GM23338 (cell line): ENCODE measurements around the gene TEX54. TPM values are rescaled to one million over a fixed set of nuclear protein-coding genes. Genes with fewer than 3 reads are reported as not detected.

Experiments
- ATAC-seq: fragments of 200-7000 bp; cut with Tn5 transposase; 3 replicates; pipeline ENCODE4 v1.9.1; 2020
- DNase-seq: peaks from one replicate; pipeline ENCODE4 v3.0.0-alpha.2; 2015; ENCODE audit warnings: low spot score
- H2AFZ ChIP-seq: fragments of 200-600 bp; sonication (generic); 2 replicates; pipeline ENCODE4 v1.8.0; 2016; ENCODE audit warnings: antibody characterized with exemption, mild to moderate bottlenecking, moderate library complexity
- H3F3A ChIP-seq: fragments of 200-600 bp; sonication (generic); replicated peaks from 2 replicates; pipeline ENCODE4 v1.8.0; 2017; ENCODE audit warnings: antibody characterized with exemption, mixed run types, low read depth
- H3K27ac ChIP-seq: fragments of 200-600 bp; sonication (generic); 2 replicates; pipeline ENCODE4 v1.6.1; 2016; ENCODE audit warnings: low read depth
- H3K27me3 ChIP-seq: fragments of 200-600 bp; sonication (generic); 2 replicates; pipeline ENCODE4 v1.8.0; 2016; ENCODE audit warnings: mild to moderate bottlenecking, mixed run types, moderate library complexity; ENCODE audit not compliant: insufficient read depth
- H3K36me3 ChIP-seq: fragments of 200-600 bp; sonication (generic); 2 replicates; pipeline ENCODE4 v1.8.0; 2016; ENCODE audit warnings: mild to moderate bottlenecking; ENCODE audit not compliant: insufficient read depth
- H3K4me1 ChIP-seq: fragments of 200-600 bp; sonication (generic); 2 replicates; pipeline ENCODE4 v1.8.0; 2016; ENCODE audit warnings: mild to moderate bottlenecking, moderate library complexity; ENCODE audit not compliant: insufficient read depth
- H3K4me2 ChIP-seq: fragments of 200-600 bp; sonication (generic); 2 replicates; pipeline ENCODE4 v1.7.1; 2017; ENCODE audit warnings: mixed run types
- H3K4me3 ChIP-seq: fragments of 200-600 bp; sonication (generic); 2 replicates; pipeline ENCODE4 v1.6.1; 2016; ENCODE audit warnings: mixed run types
- H3K79me2 ChIP-seq: fragments of 200-600 bp; sonication (generic); replicated peaks from 2 replicates; pipeline ENCODE4 v1.8.0; 2017; ENCODE audit warnings: mild to moderate bottlenecking; ENCODE audit not compliant: insufficient read depth
- H3K9me2 ChIP-seq: fragments of 200-600 bp; sonication (generic); 2 replicates; pipeline ENCODE4 v1.8.0; 2017; ENCODE audit not compliant: insufficient read depth
- H4K20me1 ChIP-seq: fragments of 200-600 bp; sonication (generic); replicated peaks from 2 replicates; pipeline ENCODE4 v1.8.0; 2017; ENCODE audit warnings: mild to moderate bottlenecking; ENCODE audit not compliant: insufficient read depth
- H3K27ac Mint-ChIP-seq: 2 replicates; pipeline ENCODE4 v1.8.0; 2020; ENCODE audit warnings: inconsistent platforms, mild to moderate bottlenecking, moderate library complexity, mixed read lengths
- H3K27me3 Mint-ChIP-seq: 3 replicates; pipeline ENCODE4 v1.8.0; 2022; ENCODE audit warnings: low read depth, mild to moderate bottlenecking, moderate library complexity, mixed read lengths, inconsistent platforms; ENCODE audit not compliant: insufficient read depth, poor library complexity
- H3K36me3 Mint-ChIP-seq: 3 replicates; pipeline ENCODE4 v1.8.0; 2021; ENCODE audit warnings: low read depth, mild to moderate bottlenecking, inconsistent platforms, moderate library complexity, mixed read lengths
- H3K4me1 Mint-ChIP-seq: 3 replicates; pipeline ENCODE4 v1.8.0; 2020; ENCODE audit warnings: mild to moderate bottlenecking, inconsistent platforms, mixed read lengths
- H3K4me3 Mint-ChIP-seq: 3 replicates; pipeline ENCODE4 v1.8.0; 2021; ENCODE audit warnings: moderate library complexity, mild to moderate bottlenecking, inconsistent platforms, mixed read lengths
- H3K9me3 Mint-ChIP-seq: 3 replicates; pipeline ENCODE4 v1.8.0; 2020; ENCODE audit warnings: moderate library complexity, mild to moderate bottlenecking, inconsistent platforms, mixed read lengths
- CREB1 ChIP-seq: fragments of 250-450 bp; sonication (Bioruptor Pico); IDR thresholded peaks from 2 replicates; pipeline ENCODE4 v1.5.0; 2020; ENCODE audit warnings: low read depth, mild to moderate bottlenecking, moderate library complexity
- CTCF ChIP-seq, 2 experiments: fragments of 200-600 bp in 1 of 2; sonication (generic) in 1 of 2; conservative IDR thresholded peaks; 2 replicates each; pipeline versions ENCODE4 v1.5.1 to v1.6.1; 2016 to 2017; ENCODE audit warnings: antibody characterized with exemption in 2 of 2, low read depth in 2 of 2, mild to moderate bottlenecking in 2 of 2, moderate library complexity in 1 of 2
- EZH2 ChIP-seq: fragments of 200-600 bp; sonication (generic); IDR thresholded peaks from one replicate; pipeline ENCODE4 v1.8.0; 2017; ENCODE audit warnings: antibody characterized with exemption, mild to moderate bottlenecking, low read depth; ENCODE audit not compliant: unreplicated experiment
- EZH2phosphoT487 ChIP-seq: fragments of 200-600 bp; sonication (generic); IDR thresholded peaks from one replicate; pipeline ENCODE4 v1.8.1; 2018; ENCODE audit warnings: antibody characterized with exemption; ENCODE audit not compliant: unreplicated experiment
- JUNB ChIP-seq: IDR thresholded peaks from one replicate; pipeline ENCODE4 v1.6.1; 2016; ENCODE audit warnings: antibody characterized with exemption; ENCODE audit not compliant: unreplicated experiment
- NANOG ChIP-seq: IDR thresholded peaks from 2 replicates; pipeline ENCODE4 v1.6.1; 2016; ENCODE audit warnings: antibody characterized with exemption, borderline replicate concordance
- POLR2AphosphoS5 ChIP-seq: IDR thresholded peaks from 2 replicates; pipeline ENCODE4 v1.6.1; 2016; ENCODE audit warnings: antibody characterized with exemption, low read depth
- STAT1 ChIP-seq: IDR thresholded peaks from one replicate; pipeline ENCODE4 v1.6.1; 2016; ENCODE audit warnings: antibody characterized with exemption; ENCODE audit not compliant: unreplicated experiment
- ZNF114 ChIP-seq: fragments of 250-450 bp; sonication (Bioruptor Pico); IDR thresholded peaks from 2 replicates; pipeline ENCODE4 v1.5.0; 2020; ENCODE audit warnings: mild to moderate bottlenecking, moderate library complexity
- ZNF331 ChIP-seq: fragments of 250-450 bp; sonication (Bioruptor Pico); IDR thresholded peaks from 2 replicates; pipeline ENCODE4 v1.5.0; 2020; ENCODE audit warnings: low read depth, mild to moderate bottlenecking, moderate library complexity
- polyA plus RNA-seq: library from polyadenylated mRNA; unstranded; fragments of >200 nt; fragmentation: Nextera tagmentation; extraction: Ambion mirVana; gene quantifications from 2 replicates; pipeline ENCODE4 v1.2.1, GENCODE V29; 2016
- total RNA-seq: library from RNA; depleted of rRNA; stranded (reverse); fragments of >200 nt; shearing (Covaris generic); gene quantifications from 2 replicates; pipeline ENCODE4 v1.2.3, GENCODE V29; 2014
- TF ChIP-seq, protein P1 (sequence below): fragments of 250-450 bp; sonication (Bioruptor Pico); IDR thresholded peaks from 2 replicates; pipeline ENCODE4 v1.5.0; 2020; ENCODE audit warnings: mild to moderate bottlenecking, moderate library complexity
- TF ChIP-seq, protein P2 (sequence below): IDR thresholded peaks from one replicate; pipeline ENCODE4 v1.6.1; 2018; ENCODE audit warnings: antibody characterized with exemption; ENCODE audit not compliant: unreplicated experiment
- TF ChIP-seq, protein P3 (sequence below): IDR thresholded peaks from 2 replicates; pipeline ENCODE4 v1.6.1; 2016; ENCODE audit warnings: antibody characterized with exemption

The TEX54 gene
- total and polyA plus RNA-seq, 2 experiments from 2014 or later = 1.9 TPM; not detected in 1

GRCh38 chr11:62852523-62853188 is 20.0 kb upstream of the TEX54 start:
- no peak for ATAC-seq
- Histone ChIP-seq H3K4me3 (peak overlapping the region; percentile 100), H3K79me2 (peaks cover 51% of the 10 kb centered on the region), H4K20me1 (peaks cover 21% of the 10 kb centered on the region), H3K36me3 (peaks cover 36% of the 10 kb centered on the region), H3F3A (peaks cover 65% of the 10 kb centered on the region), H3K27me3 (no peaks in the 10 kb centered on the region), H3K4me1 (peaks cover 26% of the 10 kb centered on the region; the same call in 1 of the 2 replicates), H3K27ac (peak overlapping the region; percentile 97), H2AFZ (no peak overlapping the region), H3K4me2 (peak overlapping the region; percentile 100), H3K9me2 (no peaks in the 10 kb centered on the region)
- Mint-ChIP-seq H3K27ac (peak overlapping the region; percentile 100), H3K27me3 (peaks cover 72% of the 10 kb centered on the region), H3K4me1 (peaks cover 25% of the 10 kb centered on the region; the same call in 2 of the 3 replicates), H3K36me3 (peaks cover 75% of the 10 kb centered on the region), H3K4me3 (peak overlapping the region; percentile 98), H3K9me3 (peaks cover 25% of the 10 kb centered on the region)
- no peak for TF ChIP-seq JUNB
- no peak for TF ChIP-seq EZH2phosphoT487
- TF ChIP-seq CTCF (conservative IDR thresholded peaks at IDR 0.05; ENCODE audit: low read depth in 2 of 2) = no peak
- TF ChIP-seq, protein P1, sequence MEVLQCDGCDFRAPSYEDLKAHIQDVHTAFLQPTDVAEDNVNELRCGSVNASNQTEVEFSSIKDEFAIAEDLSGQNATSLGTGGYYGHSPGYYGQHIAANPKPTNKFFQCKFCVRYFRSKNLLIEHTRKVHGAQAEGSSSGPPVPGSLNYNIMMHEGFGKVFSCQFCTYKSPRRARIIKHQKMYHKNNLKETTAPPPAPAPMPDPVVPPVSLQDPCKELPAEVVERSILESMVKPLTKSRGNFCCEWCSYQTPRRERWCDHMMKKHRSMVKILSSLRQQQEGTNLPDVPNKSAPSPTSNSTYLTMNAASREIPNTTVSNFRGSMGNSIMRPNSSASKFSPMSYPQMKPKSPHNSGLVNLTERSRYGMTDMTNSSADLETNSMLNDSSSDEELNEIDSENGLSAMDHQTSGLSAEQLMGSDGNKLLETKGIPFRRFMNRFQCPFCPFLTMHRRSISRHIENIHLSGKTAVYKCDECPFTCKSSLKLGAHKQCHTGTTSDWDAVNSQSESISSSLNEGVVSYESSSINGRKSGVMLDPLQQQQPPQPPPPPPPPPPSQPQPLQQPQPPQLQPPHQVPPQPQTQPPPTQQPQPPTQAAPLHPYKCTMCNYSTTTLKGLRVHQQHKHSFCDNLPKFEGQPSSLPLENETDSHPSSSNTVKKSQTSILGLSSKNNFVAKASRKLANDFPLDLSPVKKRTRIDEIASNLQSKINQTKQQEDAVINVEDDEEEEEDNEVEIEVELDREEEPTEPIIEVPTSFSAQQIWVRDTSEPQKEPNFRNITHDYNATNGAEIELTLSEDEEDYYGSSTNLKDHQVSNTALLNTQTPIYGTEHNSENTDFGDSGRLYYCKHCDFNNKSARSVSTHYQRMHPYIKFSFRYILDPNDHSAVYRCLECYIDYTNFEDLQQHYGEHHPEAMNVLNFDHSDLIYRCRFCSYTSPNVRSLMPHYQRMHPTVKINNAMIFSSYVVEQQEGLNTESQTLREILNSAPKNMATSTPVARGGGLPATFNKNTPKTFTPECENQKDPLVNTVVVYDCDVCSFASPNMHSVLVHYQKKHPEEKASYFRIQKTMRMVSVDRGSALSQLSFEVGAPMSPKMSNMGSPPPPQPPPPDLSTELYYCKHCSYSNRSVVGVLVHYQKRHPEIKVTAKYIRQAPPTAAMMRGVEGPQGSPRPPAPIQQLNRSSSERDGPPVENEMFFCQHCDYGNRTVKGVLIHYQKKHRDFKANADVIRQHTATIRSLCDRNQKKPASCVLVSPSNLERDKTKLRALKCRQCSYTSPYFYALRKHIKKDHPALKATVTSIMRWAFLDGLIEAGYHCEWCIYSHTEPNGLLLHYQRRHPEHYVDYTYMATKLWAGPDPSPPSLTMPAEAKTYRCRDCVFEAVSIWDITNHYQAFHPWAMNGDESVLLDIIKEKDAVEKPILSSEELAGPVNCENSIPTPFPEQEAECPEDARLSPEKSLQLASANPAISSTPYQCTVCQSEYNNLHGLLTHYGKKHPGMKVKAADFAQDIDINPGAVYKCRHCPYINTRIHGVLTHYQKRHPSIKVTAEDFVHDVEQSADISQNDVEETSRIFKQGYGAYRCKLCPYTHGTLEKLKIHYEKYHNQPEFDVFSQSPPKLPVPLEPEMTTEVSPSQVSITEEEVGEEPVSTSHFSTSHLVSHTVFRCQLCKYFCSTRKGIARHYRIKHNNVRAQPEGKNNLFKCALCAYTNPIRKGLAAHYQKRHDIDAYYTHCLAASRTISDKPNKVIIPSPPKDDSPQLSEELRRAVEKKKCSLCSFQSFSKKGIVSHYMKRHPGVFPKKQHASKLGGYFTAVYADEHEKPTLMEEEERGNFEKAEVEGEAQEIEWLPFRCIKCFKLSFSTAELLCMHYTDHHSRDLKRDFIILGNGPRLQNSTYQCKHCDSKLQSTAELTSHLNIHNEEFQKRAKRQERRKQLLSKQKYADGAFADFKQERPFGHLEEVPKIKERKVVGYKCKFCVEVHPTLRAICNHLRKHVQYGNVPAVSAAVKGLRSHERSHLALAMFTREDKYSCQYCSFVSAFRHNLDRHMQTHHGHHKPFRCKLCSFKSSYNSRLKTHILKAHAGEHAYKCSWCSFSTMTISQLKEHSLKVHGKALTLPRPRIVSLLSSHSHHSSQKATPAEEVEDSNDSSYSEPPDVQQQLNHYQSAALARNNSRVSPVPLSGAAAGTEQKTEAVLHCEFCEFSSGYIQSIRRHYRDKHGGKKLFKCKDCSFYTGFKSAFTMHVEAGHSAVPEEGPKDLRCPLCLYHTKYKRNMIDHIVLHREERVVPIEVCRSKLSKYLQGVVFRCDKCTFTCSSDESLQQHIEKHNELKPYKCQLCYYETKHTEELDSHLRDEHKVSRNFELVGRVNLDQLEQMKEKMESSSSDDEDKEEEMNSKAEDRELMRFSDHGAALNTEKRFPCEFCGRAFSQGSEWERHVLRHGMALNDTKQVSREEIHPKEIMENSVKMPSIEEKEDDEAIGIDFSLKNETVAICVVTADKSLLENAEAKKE = no peak
- TF ChIP-seq ZNF114 (CRISPR knock-in tag) = no peak
- TF ChIP-seq, protein P2, sequence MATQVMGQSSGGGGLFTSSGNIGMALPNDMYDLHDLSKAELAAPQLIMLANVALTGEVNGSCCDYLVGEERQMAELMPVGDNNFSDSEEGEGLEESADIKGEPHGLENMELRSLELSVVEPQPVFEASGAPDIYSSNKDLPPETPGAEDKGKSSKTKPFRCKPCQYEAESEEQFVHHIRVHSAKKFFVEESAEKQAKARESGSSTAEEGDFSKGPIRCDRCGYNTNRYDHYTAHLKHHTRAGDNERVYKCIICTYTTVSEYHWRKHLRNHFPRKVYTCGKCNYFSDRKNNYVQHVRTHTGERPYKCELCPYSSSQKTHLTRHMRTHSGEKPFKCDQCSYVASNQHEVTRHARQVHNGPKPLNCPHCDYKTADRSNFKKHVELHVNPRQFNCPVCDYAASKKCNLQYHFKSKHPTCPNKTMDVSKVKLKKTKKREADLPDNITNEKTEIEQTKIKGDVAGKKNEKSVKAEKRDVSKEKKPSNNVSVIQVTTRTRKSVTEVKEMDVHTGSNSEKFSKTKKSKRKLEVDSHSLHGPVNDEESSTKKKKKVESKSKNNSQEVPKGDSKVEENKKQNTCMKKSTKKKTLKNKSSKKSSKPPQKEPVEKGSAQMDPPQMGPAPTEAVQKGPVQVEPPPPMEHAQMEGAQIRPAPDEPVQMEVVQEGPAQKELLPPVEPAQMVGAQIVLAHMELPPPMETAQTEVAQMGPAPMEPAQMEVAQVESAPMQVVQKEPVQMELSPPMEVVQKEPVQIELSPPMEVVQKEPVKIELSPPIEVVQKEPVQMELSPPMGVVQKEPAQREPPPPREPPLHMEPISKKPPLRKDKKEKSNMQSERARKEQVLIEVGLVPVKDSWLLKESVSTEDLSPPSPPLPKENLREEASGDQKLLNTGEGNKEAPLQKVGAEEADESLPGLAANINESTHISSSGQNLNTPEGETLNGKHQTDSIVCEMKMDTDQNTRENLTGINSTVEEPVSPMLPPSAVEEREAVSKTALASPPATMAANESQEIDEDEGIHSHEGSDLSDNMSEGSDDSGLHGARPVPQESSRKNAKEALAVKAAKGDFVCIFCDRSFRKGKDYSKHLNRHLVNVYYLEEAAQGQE = no peak
- TF ChIP-seq EZH2 = no peak
- TF ChIP-seq CREB1 (CRISPR knock-in tag) = no peak
- no peak for TF ChIP-seq POLR2AphosphoS5
- no peak for TF ChIP-seq NANOG
- TF ChIP-seq, protein P3, sequence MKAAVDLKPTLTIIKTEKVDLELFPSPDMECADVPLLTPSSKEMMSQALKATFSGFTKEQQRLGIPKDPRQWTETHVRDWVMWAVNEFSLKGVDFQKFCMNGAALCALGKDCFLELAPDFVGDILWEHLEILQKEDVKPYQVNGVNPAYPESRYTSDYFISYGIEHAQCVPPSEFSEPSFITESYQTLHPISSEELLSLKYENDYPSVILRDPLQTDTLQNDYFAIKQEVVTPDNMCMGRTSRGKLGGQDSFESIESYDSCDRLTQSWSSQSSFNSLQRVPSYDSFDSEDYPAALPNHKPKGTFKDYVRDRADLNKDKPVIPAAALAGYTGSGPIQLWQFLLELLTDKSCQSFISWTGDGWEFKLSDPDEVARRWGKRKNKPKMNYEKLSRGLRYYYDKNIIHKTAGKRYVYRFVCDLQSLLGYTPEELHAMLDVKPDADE = no peak
- no peak for TF ChIP-seq ZNF331 (CRISPR knock-in tag)
- TF ChIP-seq STAT1 = no peak
- no peak for DNase-seq
